22Rv1 (cell line): Measurements from ENCODE around the gene CLEC16A.

ENCODE experiments used
- ZFX ChIP-seq: fragments of 450-650 bp; IDR thresholded peaks from 2 replicates; pipeline ENCODE4 v1.6.1; 2017; ENCODE audit warnings: antibody characterized with exemption, borderline replicate concordance
- TF ChIP-seq, protein P1 (sequence below): fragments of 450-650 bp; IDR thresholded peaks from 2 replicates; pipeline ENCODE4 v1.5.1; 2017; ENCODE audit warnings: mild to moderate bottlenecking

DNA sequence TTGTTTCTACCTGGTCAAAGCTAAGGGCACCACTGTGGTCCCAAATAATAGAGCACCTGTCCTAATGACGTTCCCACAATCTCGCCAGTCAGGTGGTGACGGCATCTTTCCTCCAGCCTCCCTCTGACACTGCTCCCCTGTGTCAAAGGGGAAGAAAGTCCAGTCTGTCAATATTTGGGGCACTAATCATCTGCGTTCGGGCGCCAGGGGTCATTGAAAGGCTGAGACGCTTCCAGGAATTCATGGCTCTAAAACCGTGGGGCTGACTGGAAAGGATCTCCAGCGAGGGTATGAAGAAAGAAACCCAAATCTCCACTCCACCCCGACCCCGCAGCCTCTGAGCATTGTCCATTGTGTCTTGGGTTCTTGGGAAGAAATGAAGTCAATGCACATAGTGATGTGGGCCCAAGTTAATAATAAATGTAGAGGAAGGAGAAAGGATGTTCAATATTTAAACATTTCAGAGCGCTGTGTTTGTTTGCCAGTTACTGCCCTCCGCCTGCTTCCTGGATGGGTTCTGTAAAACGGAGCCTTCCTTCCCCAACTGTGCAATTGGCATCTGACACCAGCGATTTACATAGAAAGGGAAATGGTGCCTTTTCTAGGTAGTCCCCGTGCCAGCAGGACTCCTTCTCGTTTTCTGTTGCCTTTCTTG lies 208.4 kb downstream of the CLEC16A start:
- TF ChIP-seq, protein P1, sequence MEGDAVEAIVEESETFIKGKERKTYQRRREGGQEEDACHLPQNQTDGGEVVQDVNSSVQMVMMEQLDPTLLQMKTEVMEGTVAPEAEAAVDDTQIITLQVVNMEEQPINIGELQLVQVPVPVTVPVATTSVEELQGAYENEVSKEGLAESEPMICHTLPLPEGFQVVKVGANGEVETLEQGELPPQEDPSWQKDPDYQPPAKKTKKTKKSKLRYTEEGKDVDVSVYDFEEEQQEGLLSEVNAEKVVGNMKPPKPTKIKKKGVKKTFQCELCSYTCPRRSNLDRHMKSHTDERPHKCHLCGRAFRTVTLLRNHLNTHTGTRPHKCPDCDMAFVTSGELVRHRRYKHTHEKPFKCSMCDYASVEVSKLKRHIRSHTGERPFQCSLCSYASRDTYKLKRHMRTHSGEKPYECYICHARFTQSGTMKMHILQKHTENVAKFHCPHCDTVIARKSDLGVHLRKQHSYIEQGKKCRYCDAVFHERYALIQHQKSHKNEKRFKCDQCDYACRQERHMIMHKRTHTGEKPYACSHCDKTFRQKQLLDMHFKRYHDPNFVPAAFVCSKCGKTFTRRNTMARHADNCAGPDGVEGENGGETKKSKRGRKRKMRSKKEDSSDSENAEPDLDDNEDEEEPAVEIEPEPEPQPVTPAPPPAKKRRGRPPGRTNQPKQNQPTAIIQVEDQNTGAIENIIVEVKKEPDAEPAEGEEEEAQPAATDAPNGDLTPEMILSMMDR = no peak
- TF ChIP-seq ZFX = no peak
